ENCODE results near the gene FECH. TPM values are rescaled to one million over a fixed set of nuclear protein-coding genes. Genes with fewer than 3 reads are reported as not detected.

Gene FECH
- total RNA-seq, 1 experiment from 2014 or later, result 33.0 TPM

DNA sequence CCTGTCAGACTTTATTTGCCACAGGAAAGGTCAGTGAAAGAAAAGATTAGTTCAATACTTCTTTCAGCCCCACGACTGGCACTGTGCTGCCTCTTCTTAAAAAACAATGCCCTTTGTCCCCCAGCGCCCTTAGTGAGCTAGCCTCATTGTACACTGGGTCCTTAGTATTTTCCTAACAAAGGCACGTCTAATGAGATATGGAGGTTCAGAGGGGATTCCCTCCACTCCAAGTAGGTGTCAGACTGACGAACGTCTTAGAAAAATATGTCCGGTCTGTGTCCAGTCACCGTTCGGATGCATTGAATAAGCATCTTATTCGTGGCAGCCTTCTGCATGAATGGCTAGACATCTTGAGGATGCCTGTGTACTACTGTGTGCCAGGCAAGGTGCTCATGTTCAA, 1.1 kb downstream of the FECH start:
- DNase-seq (ENCODE audit: low read depth), result peak; percentile 6
- in situ Hi-C loops (cut with HindIII; ENCODE audit: low pct_unique_long_range_greater_than_20kb, low sequenced_read_pairs), result no loop called here

DNA sequence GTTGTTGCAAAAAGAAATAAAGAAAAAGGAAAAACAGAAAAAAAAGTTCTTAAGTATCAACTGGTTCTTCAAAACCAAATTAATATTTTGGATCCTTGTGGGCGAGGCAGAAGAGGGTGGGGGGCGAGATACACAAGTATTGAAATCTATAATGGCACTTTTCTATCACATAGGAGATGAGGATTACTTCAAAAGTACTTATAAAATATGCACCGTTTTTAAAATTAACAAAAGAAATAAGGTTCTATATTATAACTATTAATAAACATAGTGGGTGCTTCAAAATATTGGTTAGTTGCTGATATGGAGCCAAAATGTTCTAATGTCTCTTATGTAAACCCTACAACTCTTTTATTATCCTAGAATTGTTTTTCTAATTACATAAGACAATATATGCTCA, 2.1 kb downstream of the FECH start:
- DNase-seq (ENCODE audit: low read depth), result no peak
- in situ Hi-C loops (cut with HindIII; ENCODE audit: low pct_unique_long_range_greater_than_20kb, low sequenced_read_pairs), result no loop called here

DNA sequence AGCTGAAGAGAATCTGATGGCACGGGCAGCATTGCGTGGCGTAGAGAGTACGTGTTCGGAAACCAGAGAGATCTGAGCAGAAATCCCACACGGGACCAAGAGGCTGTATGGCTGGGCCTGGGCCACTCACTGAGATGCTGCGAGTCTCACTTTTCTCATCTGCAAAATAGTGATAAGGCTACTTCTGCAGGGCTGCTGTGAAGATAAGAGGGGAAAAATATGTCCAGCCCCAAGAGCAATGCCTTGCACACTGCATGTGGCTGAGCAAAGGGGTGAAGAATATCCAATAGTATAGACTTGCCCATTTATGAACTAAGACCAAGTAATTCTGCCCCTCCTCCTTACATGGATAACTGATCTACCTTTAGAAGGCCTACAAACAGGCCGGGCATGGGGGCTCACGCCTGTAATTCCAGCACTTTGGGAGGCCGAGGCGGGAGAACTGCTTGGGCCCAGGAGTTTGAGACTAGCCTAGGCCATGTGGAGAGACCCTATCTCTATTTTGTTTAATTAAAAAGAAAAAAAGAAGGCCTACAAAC, 3.1 kb downstream of the FECH start:
- in situ Hi-C loops (cut with HindIII; ENCODE audit: low pct_unique_long_range_greater_than_20kb, low sequenced_read_pairs), result no loop called here
- no peak for DNase-seq (ENCODE audit: low read depth)

DNA sequence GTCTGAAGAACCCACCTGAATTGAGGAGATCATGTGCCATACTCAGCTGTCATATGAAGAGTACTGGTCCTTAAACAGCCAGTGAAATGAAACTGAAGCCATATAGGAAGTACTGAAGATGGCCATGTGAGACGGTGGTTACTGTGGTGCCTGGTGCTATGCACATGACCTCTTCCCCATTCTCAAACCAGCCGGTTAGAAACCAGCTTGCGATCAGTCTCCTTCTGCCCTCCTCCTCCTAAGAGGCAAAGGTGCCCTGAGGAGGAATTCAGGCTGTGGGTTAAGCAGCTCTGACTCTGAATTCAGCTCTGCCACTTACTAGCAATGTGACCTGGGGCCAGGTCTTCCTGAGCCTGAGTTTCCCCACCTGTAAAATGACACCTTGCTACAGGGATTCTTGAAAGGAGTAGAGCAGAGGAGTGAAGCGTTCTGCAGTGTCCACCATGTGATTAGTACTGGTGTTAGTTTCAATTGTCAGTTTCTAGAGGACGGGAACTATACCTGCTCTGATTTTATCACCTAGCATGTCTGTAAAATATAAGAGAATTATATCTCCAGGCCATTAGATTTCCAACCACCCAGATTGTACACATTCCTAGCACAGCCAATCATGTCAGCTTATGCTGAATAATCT, 5.1 kb downstream of the FECH start:
- in situ Hi-C loops (cut with HindIII; ENCODE audit: low pct_unique_long_range_greater_than_20kb, low sequenced_read_pairs), result no loop called here
- DNase-seq (ENCODE audit: low read depth), result no peak

DNA sequence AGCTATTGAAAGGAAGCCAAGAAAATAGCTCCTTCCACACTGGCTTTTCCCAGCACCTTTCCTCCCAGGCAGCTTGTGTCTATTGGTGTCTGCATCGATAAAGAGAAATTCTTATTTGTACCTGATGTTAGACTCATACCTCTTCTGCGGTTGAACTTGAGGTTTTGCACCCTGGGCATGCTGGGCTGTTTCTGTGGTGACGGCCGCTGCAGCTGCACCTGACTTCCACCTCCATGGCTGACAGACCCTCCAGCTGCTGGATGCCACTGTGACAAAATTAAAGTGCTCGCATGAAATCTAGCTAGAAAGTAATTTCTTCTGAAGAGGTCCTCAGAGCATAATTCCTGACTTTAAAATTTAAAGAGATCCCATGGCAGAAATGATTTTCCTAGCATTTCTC, 6.6 kb downstream of the FECH start:
- in situ Hi-C loops (cut with HindIII; ENCODE audit: low pct_unique_long_range_greater_than_20kb, low sequenced_read_pairs), result no loop called here
- DNase-seq (ENCODE audit: low read depth), result no peak

DNA sequence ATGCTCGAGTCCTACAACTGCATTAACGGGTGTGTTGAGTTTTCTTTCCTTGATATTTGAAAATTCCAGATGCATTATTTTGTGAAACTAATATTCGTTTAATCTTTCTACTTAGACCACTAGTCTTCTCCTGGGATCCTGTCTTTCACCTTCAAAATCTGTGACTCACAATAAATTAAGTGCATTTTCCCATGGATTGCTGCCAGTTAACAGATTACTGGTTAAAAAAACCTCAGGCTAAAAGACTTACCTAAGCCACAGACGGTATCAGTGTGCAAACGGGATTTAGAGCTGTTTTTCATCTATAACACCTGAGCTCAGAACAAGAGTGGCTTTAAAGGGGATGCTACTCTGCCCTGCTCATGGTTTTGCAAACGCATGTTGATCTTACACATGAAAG, 10.2 kb downstream of the FECH start:
- in situ Hi-C loops (cut with HindIII; ENCODE audit: low pct_unique_long_range_greater_than_20kb, low sequenced_read_pairs), result no loop called here
- no peak for DNase-seq (ENCODE audit: low read depth)

DNA sequence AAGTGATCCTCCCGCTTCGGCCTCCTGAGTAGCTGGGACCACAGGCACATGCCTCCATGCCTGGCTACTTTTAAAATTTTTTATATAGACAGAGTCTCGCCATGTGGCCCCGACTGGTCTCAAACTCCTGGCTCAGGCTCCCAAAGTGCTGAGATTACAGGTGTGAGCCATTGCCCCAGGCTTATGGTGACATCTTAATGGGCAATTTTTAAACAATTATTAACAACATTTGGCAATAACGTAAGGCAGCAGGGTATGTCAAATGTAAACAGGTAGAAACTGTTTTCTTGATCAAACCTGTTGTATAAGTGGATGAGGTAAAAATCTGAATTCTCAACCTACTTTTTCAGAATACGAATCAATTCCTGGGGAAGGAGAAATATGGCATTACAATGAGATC, 11.0 kb downstream of the FECH start:
- in situ Hi-C loops (cut with HindIII; ENCODE audit: low pct_unique_long_range_greater_than_20kb, low sequenced_read_pairs), result no loop called here
- DNase-seq (ENCODE audit: low read depth), result no peak

DNA sequence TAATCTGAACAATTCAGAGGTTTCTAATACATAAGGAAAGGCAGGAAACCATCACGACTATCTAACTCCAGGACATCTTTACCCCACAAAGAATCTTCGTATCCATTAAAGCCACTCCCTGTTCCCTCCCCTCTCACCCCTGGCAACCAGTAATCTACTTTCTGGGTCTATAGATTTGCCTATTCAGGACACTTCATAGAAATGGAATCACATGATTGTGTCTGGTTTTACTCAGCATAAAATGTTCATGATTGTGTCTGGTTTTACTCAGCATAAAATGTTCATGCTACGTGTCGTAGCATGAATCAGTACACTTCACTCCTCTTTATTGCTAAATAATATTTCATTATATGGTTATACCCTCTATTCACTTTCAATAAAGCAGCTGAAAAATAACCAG, 11.6 kb downstream of the FECH start:
- no peak for DNase-seq (ENCODE audit: low read depth)
- in situ Hi-C loops (cut with HindIII; ENCODE audit: low pct_unique_long_range_greater_than_20kb, low sequenced_read_pairs), result no loop called here

DNA sequence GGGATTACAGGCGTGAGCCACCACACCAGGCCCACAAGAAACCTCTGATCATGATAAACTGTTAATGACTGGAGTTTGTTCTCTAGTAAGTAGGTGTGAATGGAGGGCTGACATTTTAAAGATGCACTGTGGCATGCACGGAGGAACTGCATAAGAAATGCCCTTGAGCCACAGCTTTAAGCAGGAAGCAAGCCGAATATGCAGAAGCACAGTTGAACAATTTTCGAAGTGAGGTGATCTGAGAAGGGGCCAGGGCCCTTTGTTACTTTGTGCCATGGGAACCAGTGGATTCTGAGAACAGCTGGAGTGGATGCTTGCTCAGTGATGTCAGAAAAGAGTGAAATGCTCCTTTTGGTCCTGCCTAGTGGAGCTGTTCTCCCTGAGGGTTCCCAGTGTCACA, 16.3 kb downstream of the FECH start:
- DNase-seq (ENCODE audit: low read depth), result no peak
- in situ Hi-C loops (cut with HindIII; ENCODE audit: low pct_unique_long_range_greater_than_20kb, low sequenced_read_pairs), result no loop called here

DNA sequence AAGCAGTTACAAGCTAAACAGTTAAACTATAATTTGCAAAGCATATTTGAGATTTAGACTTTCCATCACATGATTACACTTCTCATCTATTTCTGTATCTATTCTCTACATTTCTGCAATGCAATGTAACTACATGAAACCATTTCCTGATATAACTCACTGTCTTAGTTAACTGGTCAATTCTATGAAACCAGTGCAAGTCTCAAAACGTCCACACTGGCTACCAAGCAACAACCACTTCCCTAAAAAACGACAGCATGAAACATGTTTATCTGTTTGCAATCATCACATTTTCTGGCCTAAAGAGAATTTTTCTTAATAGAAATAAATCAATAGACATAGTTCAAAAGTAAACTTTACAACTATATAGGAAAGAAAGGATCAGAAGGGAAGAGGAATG, 17.4 kb downstream of the FECH start:
- in situ Hi-C loops (cut with HindIII; ENCODE audit: low pct_unique_long_range_greater_than_20kb, low sequenced_read_pairs), result no loop called here
- no peak for DNase-seq (ENCODE audit: low read depth)

DNA sequence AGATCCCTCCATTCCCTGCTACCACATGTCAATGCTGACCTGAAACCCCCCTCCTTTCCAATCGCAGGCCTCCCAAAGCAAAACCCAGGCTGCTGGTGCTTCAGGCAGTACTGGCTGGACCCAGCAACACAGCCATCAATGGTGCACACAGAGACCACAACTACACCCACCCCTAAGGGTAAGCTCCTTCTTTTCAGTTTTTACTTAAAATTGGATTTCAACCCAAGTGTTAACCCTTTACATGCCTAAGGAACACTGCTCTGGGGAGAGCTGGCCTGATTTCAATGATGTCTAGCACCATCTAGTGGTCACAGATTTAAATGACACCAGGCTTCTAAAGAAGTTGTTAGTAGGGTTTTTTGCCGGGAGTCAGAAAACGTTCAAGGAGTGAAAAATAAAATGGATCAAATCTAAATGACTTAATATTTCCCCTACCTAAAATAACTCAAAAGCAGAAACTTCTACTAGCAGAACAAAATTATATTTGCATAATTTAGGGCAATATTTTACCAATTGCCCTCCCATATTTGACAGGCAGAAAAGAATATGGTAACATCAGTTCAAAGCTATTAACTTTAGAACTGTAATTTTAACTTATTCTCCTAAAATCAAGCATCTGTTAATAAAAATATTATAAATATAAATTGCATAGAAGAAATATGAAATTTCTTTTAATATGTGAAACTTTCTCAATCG, 24.6 kb downstream of the FECH start:
- in situ Hi-C loops (cut with HindIII; ENCODE audit: low pct_unique_long_range_greater_than_20kb, low sequenced_read_pairs), result no loop called here
- DNase-seq (ENCODE audit: low read depth), result peak; percentile 30

DNA sequence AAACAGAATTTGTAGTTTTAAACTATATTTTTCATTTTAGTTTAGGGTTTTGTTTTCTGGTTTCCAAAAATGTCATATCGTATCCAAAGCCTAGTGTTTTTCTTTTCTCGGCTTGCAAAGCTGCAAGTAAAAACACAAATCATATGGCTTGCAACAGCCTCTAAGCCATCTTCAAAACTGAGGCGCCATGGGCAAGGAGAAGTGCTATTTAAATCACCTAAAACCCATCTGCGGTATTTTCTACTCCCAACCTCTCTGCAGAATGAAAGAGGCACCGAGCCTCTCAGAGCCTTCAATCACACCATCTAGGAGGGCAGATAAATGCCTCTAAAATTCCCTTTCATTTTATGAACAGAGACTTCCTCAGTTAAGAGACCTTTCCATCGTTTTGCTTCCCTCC, 25.2 kb downstream of the FECH start:
- in situ Hi-C loops (cut with HindIII; ENCODE audit: low pct_unique_long_range_greater_than_20kb, low sequenced_read_pairs), result no loop called here
- no peak for DNase-seq (ENCODE audit: low read depth)

DNA sequence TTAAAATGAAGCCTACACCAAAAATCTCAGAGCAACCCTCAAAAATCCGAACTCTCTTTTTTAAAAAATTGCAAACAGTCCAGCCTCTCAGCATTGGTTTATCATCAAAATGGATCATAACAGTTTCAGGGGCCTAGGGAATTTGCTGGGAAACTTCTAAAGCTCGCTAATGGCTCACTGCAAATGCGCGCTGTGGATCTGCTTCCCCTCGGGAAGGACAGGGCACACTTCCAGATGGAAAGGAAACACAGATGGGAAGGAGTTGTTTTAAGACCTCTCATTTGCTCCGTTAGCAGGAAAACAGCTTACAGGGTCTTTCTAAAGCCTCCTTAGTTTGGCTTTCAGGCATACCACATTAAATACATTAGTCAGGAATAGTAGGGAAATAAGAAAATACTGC, 27.2 kb downstream of the FECH start:
- no peak for DNase-seq (ENCODE audit: low read depth)
- in situ Hi-C loops (cut with HindIII; ENCODE audit: low pct_unique_long_range_greater_than_20kb, low sequenced_read_pairs), result no loop called here

DNA sequence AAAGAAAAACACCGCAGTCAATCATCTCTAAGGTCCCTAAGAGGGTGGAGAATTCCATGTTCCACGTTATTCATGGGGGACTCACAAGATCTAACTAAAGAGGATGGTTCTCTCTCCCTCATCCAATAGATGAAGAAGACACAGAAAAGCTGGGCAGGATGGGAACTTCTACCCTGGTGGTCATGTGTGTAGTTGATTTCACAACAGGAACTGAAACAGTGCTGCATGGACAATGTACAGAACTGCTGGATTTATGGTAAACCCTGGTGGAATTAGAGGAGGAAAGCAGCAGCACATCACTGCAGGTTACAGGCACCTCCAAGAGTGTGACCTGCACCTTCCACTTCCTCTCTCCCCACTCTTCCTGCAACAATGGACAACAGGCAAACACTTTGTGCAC, 31.4 kb downstream of the FECH start:
- no peak for DNase-seq (ENCODE audit: low read depth)
- in situ Hi-C loops (cut with HindIII; ENCODE audit: low pct_unique_long_range_greater_than_20kb, low sequenced_read_pairs), result no loop called here

DNA sequence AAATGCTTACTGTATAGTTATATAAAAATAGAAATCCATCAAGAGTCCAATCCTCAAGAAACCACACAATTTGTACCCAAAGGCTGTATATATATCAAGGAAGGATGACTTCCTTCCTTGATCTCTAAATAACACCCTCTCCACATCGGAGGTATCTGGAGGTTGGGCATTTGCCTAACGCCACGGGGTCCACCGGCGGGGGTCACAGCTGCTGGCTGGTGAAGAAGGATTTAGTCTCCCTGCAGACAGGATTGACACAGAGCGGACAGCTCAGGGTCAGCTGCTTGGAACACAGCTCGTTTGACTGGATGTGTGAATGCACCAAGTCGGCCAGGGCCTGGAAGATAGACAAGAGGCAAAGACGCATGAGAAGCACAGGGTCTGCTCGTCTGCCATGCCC, 36.0 kb downstream of the FECH start:
- no peak for DNase-seq (ENCODE audit: low read depth)
- in situ Hi-C loops (cut with HindIII; ENCODE audit: low pct_unique_long_range_greater_than_20kb, low sequenced_read_pairs), result no loop called here

DNA sequence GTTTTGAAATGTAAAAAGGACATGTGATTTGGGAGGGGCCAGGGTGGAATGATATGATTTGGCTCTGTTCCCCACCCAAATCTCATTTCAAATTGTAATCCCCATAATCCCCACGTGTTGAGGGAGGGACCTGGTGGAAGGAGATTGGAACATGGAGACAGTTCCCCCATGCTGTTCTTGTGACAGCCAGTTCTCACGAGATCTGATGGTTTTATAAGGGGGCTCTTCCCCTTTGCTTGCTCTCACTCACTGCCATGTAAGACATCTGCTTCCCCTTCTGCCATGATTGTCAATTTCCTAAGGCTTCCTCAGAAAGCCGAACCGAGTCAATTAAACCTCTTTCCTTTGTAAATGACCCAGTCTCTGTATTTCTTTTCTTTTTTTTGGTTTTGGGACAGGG, 39.2 kb downstream of the FECH start:
- no peak for DNase-seq (ENCODE audit: low read depth)

DNA sequence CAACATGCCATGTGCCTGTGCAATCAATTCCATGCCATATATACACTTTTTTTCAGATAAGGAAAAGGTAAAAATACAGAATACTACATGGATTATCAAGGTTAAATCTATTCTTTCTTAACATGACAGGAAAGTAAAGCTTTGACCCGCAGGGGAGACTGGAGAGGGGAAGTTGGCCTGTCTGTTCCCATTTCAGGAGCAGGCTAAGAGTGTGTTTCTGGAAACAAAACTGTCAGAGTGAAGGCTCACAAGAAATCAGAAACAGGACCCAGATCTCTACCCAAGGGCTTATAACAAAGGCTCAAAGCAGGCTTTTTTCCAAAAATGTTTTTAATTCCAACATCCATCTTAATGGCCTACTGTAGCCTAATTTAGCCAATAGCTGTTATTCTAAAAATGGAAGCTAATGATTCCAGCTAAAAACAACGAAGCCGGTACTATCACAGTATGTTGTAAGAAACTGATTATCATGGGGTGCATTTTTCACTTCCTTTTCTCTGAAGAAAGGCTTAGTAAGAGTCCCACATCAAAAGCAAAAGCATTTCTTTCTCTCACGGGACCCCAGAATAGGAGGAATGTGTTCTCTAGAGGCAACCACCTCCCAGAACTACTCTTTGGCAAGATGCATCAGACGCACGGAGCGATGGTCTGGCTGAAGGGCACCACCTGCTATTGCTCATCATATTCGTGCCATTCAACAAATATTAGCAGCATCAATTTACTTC, 41.4 kb downstream of the FECH start:
- in situ Hi-C loops (cut with HindIII; ENCODE audit: low pct_unique_long_range_greater_than_20kb, low sequenced_read_pairs), result no loop called here
- DNase-seq (ENCODE audit: low read depth), result no peak

More for the DNA sequence above, 39.2 kb downstream of the FECH start:
- in situ Hi-C loops (cut with HindIII; ENCODE audit: low pct_unique_long_range_greater_than_20kb, low sequenced_read_pairs), result no loop called here

DNA sequence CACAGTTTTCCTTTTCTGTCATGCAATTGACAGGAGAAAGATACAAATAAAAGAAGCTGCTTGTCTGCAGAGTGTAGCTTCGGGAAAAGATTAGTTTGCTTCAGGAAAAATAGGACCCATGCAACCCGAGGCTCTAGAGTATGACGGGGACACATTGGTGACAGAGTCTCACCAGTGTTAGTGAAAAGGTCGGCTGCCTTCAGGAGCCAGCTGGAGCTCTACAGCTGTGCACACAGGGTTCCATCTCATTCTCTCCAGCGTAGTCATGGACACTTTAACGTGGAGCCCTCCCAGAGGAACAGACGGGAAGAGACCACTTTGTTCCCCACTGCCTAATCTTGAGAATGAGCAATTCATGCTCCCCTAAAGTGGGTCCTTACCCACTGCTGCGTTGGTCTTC, 42.9 kb downstream of the FECH start:
- in situ Hi-C loops (cut with HindIII; ENCODE audit: low pct_unique_long_range_greater_than_20kb, low sequenced_read_pairs), result no loop called here

DNA sequence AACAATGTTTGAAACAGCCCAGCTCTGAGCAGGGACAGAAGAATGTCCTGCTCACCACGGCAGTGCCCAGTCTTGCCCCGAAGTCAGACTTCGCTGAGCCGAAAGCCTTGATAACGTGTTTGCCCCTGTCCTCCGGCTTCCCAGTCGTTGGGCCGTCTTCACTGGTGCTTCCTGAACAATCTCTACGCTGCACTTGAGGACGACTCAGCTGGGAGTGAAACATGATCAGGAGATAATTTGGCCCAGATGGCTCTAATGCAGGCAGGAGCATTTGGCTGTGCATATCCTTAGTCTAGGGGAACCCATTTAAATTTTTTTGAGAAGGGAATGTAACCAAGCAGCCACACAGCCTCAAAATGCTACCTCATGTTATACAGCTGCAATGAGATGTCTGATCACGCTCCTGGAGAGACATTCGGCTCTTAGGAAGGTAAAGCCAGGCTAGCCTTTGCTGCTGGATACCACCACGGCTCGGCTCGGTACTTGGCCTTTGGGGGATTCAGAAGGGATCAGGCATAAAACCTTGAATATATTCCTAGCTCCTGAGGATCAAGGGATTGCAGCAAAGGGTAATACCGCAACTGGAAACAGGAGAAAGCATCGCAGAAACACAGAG, 43.6 kb downstream of the FECH start:
- DNase-seq (ENCODE audit: low read depth), result no peak
- in situ Hi-C loops (cut with HindIII; ENCODE audit: low pct_unique_long_range_greater_than_20kb, low sequenced_read_pairs), result no loop called here

More for the DNA sequence above, 42.9 kb downstream of the FECH start:
- DNase-seq (ENCODE audit: low read depth), result no peak
